Measurements from ENCODE around the gene DYRK1A.

Gene DYRK1A

DNA sequence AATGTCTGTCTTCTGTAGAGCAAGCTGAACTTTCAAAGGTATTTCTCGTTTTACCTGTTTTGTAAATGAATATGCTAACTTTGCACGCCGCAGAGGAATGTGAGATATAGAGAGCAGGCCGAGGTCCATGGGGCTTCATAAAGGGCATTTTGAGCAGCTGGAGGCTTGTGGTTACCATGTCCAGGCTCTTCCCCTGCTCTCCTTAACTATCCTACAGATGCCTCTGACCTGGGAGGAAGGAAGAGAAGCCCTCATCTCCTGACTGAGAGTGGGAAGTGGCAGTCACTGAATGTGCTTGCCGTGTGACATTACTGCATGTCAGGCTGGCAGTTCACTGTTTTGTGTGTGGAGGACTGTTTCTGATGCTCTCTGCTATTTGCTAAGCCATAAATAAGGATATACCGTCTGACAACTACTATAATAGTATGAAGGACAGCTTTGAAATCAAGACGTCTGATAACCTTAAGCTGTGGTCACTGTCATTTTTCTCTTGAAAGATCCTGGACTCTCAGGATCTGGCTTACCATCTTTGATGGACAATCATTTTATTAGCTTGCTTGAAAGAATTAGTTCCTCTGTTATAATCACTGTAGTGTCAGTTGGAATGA, 92.2 kb downstream of the DYRK1A start (continued):
- no peak for TF ChIP-seq ZNF565 (CRISPR knock-in tag; conservative IDR thresholded peaks at IDR 0.05; ENCODE audit: low read depth)
- TF ChIP-seq ZNF8 (CRISPR knock-in tag; IDR thresholded peaks at IDR 0.05) = no peak
- no peak for TF ChIP-seq ISL1 (CRISPR knock-in tag; IDR thresholded peaks at IDR 0.05)
- no peak for TF ChIP-seq CSDC2 (CRISPR knock-in tag; IDR thresholded peaks at IDR 0.05)
- no peak for TF ChIP-seq BACH2 (CRISPR knock-in tag; IDR thresholded peaks at IDR 0.05; ENCODE audit: borderline replicate concordance)
- no peak for TF ChIP-seq TCF4 (CRISPR knock-in tag; IDR thresholded peaks at IDR 0.05; ENCODE audit: borderline replicate concordance)
- TF ChIP-seq OSR1 (CRISPR knock-in tag; IDR thresholded peaks at IDR 0.05) = no peak
- TF ChIP-seq, protein P1, sequence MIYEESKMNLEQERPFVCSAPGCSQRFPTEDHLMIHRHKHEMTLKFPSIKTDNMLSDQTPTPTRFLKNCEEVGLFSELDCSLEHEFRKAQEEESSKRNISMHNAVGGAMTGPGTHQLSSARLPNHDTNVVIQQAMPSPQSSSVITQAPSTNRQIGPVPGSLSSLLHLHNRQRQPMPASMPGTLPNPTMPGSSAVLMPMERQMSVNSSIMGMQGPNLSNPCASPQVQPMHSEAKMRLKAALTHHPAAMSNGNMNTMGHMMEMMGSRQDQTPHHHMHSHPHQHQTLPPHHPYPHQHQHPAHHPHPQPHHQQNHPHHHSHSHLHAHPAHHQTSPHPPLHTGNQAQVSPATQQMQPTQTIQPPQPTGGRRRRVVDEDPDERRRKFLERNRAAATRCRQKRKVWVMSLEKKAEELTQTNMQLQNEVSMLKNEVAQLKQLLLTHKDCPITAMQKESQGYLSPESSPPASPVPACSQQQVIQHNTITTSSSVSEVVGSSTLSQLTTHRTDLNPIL (CRISPR knock-in tag; IDR thresholded peaks at IDR 0.05; ENCODE audit: low read depth) = no peak

DNA sequence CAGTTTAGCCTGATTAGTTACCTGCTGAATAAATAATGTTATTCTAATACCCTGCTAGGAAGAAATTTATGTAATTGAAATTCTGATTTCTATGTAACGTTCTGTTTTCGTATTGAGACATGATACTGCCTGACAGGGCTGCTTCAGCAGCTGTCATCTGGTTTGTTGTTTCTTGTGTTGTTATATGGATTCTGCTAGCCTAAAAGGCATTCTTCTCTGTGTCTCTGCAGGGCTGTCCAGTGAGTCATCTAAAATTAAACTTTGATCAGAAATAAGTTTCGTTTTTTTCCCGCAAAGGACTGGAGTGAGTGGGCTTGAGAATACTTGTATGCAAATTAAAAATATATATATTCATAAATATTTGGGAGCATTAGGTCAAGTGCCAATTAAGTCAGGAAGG, 93.0 kb downstream of the DYRK1A start:
- ATAC-seq = peak; percentile 95
- TF ChIP-seq BACH2 (CRISPR knock-in tag; IDR thresholded peaks at IDR 0.05; ENCODE audit: borderline replicate concordance) (no peak), ISL1 (CRISPR knock-in tag; IDR thresholded peaks at IDR 0.05) (peak; percentile 67)

DNA sequence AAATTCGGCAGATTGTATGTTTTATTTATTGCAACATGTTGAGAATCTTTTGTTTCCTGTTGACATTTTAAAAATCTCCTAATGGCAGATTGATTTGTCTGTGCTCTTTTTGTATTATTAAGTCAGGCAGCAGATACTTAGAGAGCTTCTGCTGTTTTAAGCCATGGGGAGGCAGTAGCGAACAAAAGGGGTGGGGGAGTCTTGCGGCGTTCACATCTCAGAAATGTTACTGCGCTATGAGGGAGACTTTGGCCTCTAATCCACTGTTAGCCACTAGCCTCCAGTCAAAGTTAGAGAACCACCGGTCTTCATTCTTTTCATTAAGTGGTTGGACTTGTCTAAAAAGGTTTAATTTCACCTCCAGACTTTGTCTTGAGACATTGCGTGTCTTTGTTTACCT, 93.6 kb downstream of the DYRK1A start:
- no peak for ATAC-seq
- TF ChIP-seq BACH2 (CRISPR knock-in tag; IDR thresholded peaks at IDR 0.05; ENCODE audit: borderline replicate concordance) (no peak), CSDC2 (CRISPR knock-in tag; IDR thresholded peaks at IDR 0.05) (no peak), ZFP30 (CRISPR knock-in tag; IDR thresholded peaks at IDR 0.05) (no peak), ARNTL (CRISPR knock-in tag; IDR thresholded peaks at IDR 0.05; ENCODE audit: borderline replicate concordance, low read depth) (no peak), ZNF8 (CRISPR knock-in tag; IDR thresholded peaks at IDR 0.05) (no peak), TOX (CRISPR knock-in tag; IDR thresholded peaks at IDR 0.05; ENCODE audit: borderline replicate concordance) (no peak)

DNA sequence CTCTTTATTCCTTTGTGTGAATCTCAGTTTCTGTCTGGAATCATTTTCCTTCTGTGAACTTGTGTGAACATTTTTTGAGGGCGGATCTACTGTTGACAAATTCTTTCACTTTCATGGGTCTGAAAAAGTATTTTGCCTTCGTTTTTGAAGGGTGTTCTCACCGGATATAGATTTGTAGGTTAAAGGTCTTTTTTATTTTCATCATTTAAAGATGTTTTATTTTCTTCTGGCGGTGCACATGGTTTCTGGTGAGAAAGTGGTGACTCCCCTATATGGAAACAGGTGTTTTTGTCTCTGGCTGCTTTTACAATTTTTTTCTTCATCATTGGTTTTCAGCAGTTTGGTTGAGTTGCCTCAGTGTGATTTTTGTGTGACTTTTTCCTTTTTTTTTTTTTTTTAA, 94.9 kb downstream of the DYRK1A start:
- ATAC-seq = no peak
- TF ChIP-seq, protein P1 (CRISPR knock-in tag; IDR thresholded peaks at IDR 0.05; ENCODE audit: low read depth) = no peak
- TF ChIP-seq GLIS3 (CRISPR knock-in tag; IDR thresholded peaks at IDR 0.05) (no peak), OSR1 (CRISPR knock-in tag; IDR thresholded peaks at IDR 0.05) (no peak), TCF4 (CRISPR knock-in tag; IDR thresholded peaks at IDR 0.05; ENCODE audit: borderline replicate concordance) (no peak), ZNF8 (CRISPR knock-in tag; IDR thresholded peaks at IDR 0.05) (no peak), ISL1 (CRISPR knock-in tag; IDR thresholded peaks at IDR 0.05) (no peak), ZFP30 (CRISPR knock-in tag; IDR thresholded peaks at IDR 0.05) (no peak), BACH2 (CRISPR knock-in tag; IDR thresholded peaks at IDR 0.05; ENCODE audit: borderline replicate concordance) (no peak), TOX (CRISPR knock-in tag; IDR thresholded peaks at IDR 0.05; ENCODE audit: borderline replicate concordance) (no peak), RARB (CRISPR knock-in tag; IDR thresholded peaks at IDR 0.05) (no peak), CSDC2 (CRISPR knock-in tag; IDR thresholded peaks at IDR 0.05) (no peak), ZC3H10 (CRISPR knock-in tag; IDR thresholded peaks at IDR 0.05) (no peak), SNAI2 (CRISPR knock-in tag; IDR thresholded peaks at IDR 0.05) (no peak), ESRRG (CRISPR knock-in tag; IDR thresholded peaks at IDR 0.05) (no peak)
- TF ChIP-seq, protein P2, sequence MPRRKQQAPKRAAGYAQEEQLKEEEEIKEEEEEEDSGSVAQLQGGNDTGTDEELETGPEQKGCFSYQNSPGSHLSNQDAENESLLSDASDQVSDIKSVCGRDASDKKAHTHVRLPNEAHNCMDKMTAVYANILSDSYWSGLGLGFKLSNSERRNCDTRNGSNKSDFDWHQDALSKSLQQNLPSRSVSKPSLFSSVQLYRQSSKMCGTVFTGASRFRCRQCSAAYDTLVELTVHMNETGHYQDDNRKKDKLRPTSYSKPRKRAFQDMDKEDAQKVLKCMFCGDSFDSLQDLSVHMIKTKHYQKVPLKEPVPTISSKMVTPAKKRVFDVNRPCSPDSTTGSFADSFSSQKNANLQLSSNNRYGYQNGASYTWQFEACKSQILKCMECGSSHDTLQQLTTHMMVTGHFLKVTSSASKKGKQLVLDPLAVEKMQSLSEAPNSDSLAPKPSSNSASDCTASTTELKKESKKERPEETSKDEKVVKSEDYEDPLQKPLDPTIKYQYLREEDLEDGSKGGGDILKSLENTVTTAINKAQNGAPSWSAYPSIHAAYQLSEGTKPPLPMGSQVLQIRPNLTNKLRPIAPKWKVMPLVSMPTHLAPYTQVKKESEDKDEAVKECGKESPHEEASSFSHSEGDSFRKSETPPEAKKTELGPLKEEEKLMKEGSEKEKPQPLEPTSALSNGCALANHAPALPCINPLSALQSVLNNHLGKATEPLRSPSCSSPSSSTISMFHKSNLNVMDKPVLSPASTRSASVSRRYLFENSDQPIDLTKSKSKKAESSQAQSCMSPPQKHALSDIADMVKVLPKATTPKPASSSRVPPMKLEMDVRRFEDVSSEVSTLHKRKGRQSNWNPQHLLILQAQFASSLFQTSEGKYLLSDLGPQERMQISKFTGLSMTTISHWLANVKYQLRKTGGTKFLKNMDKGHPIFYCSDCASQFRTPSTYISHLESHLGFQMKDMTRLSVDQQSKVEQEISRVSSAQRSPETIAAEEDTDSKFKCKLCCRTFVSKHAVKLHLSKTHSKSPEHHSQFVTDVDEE (CRISPR knock-in tag; IDR thresholded peaks at IDR 0.05) = no peak
- TF ChIP-seq, protein P3, sequence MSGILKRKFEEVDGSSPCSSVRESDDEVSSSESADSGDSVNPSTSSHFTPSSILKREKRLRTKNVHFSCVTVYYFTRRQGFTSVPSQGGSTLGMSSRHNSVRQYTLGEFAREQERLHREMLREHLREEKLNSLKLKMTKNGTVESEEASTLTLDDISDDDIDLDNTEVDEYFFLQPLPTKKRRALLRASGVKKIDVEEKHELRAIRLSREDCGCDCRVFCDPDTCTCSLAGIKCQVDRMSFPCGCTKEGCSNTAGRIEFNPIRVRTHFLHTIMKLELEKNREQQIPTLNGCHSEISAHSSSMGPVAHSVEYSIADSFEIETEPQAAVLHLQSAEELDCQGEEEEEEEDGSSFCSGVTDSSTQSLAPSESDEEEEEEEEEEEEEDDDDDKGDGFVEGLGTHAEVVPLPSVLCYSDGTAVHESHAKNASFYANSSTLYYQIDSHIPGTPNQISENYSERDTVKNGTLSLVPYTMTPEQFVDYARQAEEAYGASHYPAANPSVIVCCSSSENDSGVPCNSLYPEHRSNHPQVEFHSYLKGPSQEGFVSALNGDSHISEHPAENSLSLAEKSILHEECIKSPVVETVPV (CRISPR knock-in tag; IDR thresholded peaks at IDR 0.05) = no peak
- TF ChIP-seq, protein P4, sequence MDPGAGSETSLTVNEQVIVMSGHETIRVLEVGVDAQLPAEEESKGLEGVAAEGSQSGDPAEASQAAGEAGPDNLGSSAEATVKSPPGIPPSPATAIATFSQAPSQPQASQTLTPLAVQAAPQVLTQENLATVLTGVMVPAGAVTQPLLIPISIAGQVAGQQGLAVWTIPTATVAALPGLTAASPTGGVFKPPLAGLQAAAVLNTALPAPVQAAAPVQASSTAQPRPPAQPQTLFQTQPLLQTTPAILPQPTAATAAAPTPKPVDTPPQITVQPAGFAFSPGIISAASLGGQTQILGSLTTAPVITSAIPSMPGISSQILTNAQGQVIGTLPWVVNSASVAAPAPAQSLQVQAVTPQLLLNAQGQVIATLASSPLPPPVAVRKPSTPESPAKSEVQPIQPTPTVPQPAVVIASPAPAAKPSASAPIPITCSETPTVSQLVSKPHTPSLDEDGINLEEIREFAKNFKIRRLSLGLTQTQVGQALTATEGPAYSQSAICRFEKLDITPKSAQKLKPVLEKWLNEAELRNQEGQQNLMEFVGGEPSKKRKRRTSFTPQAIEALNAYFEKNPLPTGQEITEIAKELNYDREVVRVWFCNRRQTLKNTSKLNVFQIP (CRISPR knock-in tag; IDR thresholded peaks at IDR 0.05; ENCODE audit: borderline replicate concordance, low read depth) = no peak
- TF ChIP-seq, protein P5, sequence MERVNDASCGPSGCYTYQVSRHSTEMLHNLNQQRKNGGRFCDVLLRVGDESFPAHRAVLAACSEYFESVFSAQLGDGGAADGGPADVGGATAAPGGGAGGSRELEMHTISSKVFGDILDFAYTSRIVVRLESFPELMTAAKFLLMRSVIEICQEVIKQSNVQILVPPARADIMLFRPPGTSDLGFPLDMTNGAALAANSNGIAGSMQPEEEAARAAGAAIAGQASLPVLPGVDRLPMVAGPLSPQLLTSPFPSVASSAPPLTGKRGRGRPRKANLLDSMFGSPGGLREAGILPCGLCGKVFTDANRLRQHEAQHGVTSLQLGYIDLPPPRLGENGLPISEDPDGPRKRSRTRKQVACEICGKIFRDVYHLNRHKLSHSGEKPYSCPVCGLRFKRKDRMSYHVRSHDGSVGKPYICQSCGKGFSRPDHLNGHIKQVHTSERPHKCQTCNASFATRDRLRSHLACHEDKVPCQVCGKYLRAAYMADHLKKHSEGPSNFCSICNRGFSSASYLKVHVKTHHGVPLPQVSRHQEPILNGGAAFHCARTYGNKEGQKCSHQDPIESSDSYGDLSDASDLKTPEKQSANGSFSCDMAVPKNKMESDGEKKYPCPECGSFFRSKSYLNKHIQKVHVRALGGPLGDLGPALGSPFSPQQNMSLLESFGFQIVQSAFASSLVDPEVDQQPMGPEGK (CRISPR knock-in tag; IDR thresholded peaks at IDR 0.05; ENCODE audit: borderline replicate concordance) = no peak
